Limb (tissue), 2 donors: ENCODE results near the gene BRI3BP.
"Not testable (repeated sequence)": the region's sequence is repeated elsewhere in the genome, so short reads cannot be mapped to it uniquely, and the experiment has no call there.

Experiments
- DNase-seq, 2 donors: peaks; one replicate each; pipeline ENCODE4 v3.0.0-alpha.2; 2016; ENCODE audit errors: extremely low spot score in 2 of 2

Gene BRI3BP

GRCh38 chr12:125065919-125066570 is 72.6 kb downstream of the BRI3BP start:
- no peak for DNase-seq

GRCh38 chr12:125068391-125068790 is 74.9 kb downstream of the BRI3BP start:
- no peak for DNase-seq

GRCh38 chr12:125069616-125070015 is 76.2 kb downstream of the BRI3BP start:
- DNase-seq = peak in 1 of 2 donors; percentile 24

GRCh38 chr12:125070112-125070511 is 76.7 kb downstream of the BRI3BP start:
- no peak for DNase-seq

- DNase-seq = no peak
Observed at GRCh38 chr12:125070661-125071390, 77.4 kb downstream of the BRI3BP start.

- no peak for DNase-seq
Observed at GRCh38 chr12:125071456-125071855, 78.0 kb downstream of the BRI3BP start.

GRCh38 chr12:125072496-125072895 is 79.1 kb downstream of the BRI3BP start:
- DNase-seq = no peak

- not testable (repeated sequence) for DNase-seq
Observed at GRCh38 chr12:125074294-125074693, 80.8 kb downstream of the BRI3BP start.

- no peak for DNase-seq
Observed at GRCh38 chr12:125076103-125076502, 82.7 kb downstream of the BRI3BP start.

GRCh38 chr12:125079084-125079483 is 85.6 kb downstream of the BRI3BP start:
- no peak for DNase-seq

GRCh38 chr12:125079648-125080645 is 86.5 kb downstream of the BRI3BP start:
- DNase-seq = no peak
